T47D (cell line): ENCODE data around the gene PATJ.
"Not testable (repeated sequence)": the region's sequence is repeated elsewhere in the genome, so short reads cannot be mapped to it uniquely, and the experiment has no call there.

Experiments
- DNase-seq, 2 experiments: peaks; one replicate each; pipeline versions ENCODE4 v3.0.0 to v3.0.0-alpha.2; 2011 to 2012; ENCODE audit warnings: low read depth in 1 of 2, low spot score in 1 of 2
- JUND ChIP-seq: IDR thresholded peaks from 2 replicates; pipeline ENCODE4 v1.6.1; 2012; ENCODE audit warnings: low read depth
- in situ Hi-C: cut with HindIII; loops from 2 replicates; pipeline ENCODE4 v1.10.0; 2016; ENCODE audit warnings: low sequenced_read_pairs, low pct_unique_long_range_greater_than_20kb

Gene PATJ

DNA sequence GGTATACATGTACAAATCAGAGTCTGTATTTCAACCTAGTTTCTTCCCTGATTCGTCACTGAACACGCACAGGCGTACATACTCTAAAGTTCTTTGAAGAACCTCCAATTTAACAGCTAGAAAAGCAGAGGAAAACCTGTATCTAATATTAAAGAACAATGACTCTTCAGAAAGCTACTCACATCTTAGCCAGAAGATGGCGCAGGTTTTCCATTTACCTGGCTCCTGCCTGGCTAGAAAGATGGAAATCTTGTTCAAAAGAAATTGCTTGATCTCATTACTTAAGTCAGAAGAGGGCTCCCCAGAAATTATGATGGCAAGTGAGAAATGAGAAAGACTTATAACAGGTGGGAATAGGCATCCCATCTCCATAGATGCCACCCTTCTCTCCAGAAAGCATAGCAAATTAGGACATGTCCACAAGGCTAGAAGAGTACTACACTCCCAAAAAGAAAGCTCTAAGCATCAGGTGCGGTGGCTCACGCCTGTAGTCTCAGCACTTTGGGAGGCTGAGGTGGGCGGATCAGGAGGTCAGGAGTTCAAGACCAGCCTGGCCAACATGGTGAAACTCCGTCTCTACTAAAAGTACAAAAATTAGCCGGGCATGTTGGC lies 433.4 kb downstream of the PATJ start:
- peak in 1 of 2 experiments; percentile 63 for DNase-seq
- in situ Hi-C loops, result no loop called here
- no peak for TF ChIP-seq JUND

DNA sequence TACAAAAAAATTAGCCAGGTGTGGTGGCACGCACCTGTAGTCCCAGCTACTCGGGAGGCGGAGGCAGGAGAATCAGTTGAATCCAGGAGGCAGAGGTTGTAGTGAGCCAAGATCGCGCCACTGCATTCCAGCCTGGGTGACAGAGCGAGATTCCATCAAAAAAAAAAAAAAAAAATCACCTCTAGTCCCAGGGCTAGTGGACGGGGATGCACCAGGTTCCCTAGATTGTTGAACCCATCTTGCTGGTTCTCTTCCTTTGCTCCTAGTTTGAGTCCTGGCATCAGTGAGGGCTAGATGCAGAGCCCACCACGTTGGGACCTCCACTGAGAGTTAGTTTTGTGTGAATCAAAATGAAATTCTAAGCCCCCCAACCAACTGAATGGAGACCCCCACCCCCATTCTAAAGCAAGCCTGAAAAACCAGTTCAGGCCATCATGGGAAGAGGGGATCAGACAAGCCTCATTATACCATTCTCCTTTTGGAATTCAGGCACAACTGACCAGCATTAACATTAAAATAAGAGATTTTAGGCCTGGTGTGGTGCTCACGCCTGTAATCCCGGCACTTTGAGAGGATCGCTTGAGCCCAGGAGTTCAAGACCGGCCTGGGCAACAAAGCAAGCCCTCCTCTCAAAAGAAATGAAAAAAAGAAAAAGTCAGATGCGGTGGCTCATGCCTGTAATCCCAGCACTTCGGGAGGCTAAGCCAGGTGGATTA lies 434.5 kb downstream of the PATJ start:
- TF ChIP-seq JUND, result no peak
- no peak for DNase-seq
- in situ Hi-C loops, result no loop called here

GRCh38 chr1:62177621-62178020 lies 435.3 kb downstream of the PATJ start:
- DNase-seq, result no peak
- in situ Hi-C loops, result no loop called here
- no peak for TF ChIP-seq JUND

DNA sequence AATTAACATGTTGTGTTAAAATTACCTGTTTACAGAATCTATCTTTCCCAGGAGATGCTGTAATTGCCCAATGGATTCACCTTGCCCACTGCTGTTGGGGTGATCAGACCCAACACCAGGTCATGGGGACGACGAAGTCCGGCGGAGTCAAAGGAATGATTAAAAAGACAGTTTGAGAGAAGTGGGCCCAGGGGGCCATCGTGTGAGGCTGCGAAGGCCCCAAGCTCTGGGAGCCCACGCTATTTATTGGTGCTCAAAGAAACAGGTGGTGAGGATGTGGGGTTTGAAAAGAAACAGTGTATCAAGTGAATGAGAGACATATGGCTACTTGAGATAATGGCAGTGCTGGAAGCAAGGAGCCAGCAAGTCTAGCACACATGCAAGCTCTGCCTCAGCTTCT lies 436.1 kb downstream of the PATJ start:
- no peak for DNase-seq
- in situ Hi-C loops, result no loop called here
- no peak for TF ChIP-seq JUND

DNA sequence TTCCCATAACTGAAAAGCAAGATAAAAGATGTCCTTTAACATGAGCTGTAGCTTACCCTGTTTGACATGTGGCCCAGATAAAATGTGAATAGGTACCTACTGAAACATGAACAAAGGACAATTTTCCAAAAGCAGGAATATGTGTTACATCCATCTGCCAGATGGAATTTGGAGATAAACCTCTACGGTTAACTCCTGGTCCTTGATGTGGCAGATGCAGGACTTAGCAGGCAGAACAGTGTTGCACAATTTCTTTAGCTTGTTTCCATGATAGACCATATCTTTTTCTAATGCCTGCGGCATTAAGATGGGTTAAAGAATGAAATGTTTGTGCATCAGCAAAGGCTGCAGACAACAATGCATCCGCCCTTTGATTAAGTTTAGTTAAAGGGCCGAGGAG lies 437.8 kb downstream of the PATJ start:
- DNase-seq, in situ Hi-C loops: not testable (repeated sequence)

GRCh38 chr1:62180639-62181038 lies 438.4 kb downstream of the PATJ start:
- no peak for TF ChIP-seq JUND
- in situ Hi-C loops, result no loop called here
- DNase-seq, result peak in 1 of 2 experiments; percentile 73

DNA sequence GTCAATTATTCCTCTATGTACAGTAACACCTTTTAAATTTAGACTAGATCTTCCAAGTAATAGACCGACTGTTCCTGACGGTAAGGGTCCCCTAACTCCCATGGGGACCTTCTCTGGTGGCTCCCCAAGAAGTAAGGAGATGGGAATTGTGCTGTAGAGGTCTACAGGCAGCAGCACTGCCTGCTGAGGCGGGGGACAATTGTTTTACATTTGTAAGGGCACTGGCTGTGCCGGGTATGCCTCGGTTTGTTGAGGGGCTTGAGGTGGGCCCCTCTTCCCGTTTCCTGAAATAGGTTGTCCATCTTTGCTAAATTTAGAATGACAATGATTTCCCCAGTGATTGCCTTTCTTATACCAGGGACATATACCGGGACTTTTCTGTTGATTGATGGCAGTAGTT lies 439.3 kb downstream of the PATJ start:
- no peak for DNase-seq
- no peak for TF ChIP-seq JUND
- in situ Hi-C loops, result no loop called here

DNA sequence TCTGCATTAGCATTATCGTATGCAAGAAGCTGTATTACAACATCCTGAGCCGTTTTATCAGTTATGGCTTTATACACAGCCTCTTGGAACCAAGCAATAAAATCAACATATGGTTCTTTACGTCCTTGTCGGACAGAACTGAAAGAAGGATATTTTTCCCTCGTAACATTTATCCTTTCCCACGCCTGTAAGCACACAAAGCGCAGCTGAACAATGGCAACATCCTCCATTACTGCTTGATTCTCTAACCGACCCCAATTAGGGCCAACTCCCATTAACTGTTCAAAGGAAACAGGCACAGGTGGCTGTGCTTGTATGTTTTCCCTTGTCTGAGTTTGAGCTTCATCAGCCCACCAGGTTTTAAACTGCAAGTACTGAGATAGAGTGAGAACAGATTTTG lies 439.9 kb downstream of the PATJ start:
- in situ Hi-C loops, DNase-seq: not testable (repeated sequence)

DNA sequence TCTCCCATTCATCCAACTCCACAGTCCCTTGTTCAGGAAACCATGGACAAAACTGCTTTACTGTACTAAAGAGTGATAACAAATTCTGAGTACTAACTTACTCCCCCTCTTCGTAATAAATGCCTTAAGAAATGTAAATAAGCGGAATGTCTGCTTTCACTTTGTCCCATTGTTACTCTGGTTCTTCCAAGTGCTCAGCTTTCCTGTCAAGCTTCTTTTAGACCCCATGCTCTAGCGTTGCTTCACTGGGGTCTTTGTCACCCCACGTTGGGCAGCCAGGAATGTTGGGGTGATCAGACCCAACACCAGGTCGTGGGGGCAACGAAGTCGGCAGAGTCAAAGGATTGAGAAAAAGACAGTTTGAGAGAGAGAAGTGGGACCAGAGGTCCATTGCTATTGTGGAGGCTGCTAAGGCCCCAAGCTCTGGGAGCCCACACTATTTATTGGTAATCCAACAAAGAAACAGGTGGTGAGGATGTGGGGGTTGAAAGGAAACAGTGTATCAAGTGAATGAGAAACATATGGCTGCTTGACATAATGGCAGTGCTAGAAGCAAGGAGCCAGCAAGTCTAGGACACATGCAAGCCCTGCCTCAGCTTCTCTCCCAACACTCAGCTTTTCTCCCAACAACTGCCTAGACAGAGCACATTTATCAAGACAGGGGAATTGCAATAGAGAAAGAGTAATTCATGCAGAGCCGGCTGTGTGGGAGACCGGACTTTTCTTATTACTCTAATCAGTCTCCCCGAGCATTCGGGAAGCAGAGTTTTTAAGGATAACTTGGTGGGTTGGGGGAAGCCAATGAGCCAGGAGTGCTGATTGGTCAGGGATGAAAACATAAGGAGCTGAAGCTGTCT lies 441.1 kb downstream of the PATJ start:
- in situ Hi-C loops, DNase-seq: not testable (repeated sequence)

GRCh38 chr1:62184336-62184735 lies 442.1 kb downstream of the PATJ start:
- no peak for DNase-seq
- in situ Hi-C loops, result no loop called here
- no peak for TF ChIP-seq JUND

DNA sequence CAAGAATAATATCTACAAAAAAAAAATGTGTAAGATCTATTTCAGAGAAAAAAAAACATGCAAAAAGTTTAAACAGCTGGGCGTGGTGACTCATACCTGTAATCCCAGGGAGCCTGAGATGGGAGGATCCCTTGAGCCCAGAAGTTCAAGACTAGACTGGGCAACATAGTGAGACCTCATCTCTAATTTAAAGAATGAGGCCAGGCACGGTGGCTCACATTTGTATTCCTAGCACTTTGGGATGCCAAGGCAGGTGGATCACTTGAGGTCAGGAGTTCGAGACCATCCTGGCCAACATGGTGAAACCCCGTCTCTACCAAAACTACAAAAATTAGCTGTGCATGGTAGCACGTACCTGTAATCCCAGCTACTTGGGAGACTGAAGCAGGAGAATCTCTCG lies 443.0 kb downstream of the PATJ start:
- in situ Hi-C loops, DNase-seq: not testable (repeated sequence)

DNA sequence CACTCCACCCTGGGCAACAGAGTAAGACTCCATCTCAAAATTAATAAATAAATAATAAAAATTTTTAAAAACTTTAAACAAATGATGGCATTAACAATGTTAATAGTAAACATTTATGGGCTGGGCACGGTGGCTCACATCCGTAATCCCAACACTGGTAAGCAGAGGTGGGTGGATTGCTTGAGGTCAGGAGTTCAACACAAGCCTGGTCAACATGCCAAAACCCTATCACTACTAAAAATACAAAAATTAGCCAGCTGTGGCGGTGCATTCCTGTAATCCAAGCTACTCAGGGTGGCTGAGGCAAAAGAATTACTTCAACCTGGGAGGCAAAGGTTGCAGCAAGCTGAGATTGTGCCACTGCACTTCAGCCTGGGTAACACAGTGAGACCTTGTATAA lies 443.4 kb downstream of the PATJ start:
- TF ChIP-seq JUND, result no peak
- in situ Hi-C loops, result no loop called here

GRCh38 chr1:62187548-62187947 lies 445.3 kb downstream of the PATJ start:
- in situ Hi-C loops, result no loop called here
- no peak for TF ChIP-seq JUND
- no peak for DNase-seq

More for the DNA sequence above, 443.4 kb downstream of the PATJ start:
- no peak for DNase-seq
